Neural cell (in vitro differentiated cells): ENCODE measurements around the gene DENND1A.
"Not testable (repeated sequence)": the region's sequence is repeated elsewhere in the genome, so short reads cannot be mapped to it uniquely, and the experiment has no call there.

Experiments
- CTCF ChIP-seq: fragments of 450-650 bp; IDR thresholded peaks from 2 replicates; pipeline ENCODE4 v1.5.1; 2014; ENCODE audit warnings: antibody characterized with exemption, mild to moderate bottlenecking, moderate library complexity; ENCODE audit not compliant: poor library complexity, severe bottlenecking
- EP300 ChIP-seq: fragments of 450-650 bp; conservative IDR thresholded peaks from 2 replicates; pipeline ENCODE4 v1.6.1; 2014; ENCODE audit warnings: antibody characterized with exemption, mild to moderate bottlenecking, moderate library complexity; ENCODE audit not compliant: poor library complexity, severe bottlenecking
- EZH2 ChIP-seq: fragments of 200-600, 300-800 bp; shearing (Covaris generic), sonication (generic); IDR thresholded peaks from 2 replicates; pipeline ENCODE4 v1.6.1; 2014; ENCODE audit warnings: antibody characterized with exemption, low read length, borderline replicate concordance, mild to moderate bottlenecking; ENCODE audit not compliant: insufficient read depth, poor library complexity, severe bottlenecking
- MXI1 ChIP-seq: fragments of 450-650 bp; conservative IDR thresholded peaks from 2 replicates; pipeline ENCODE4 v1.6.1; 2014; ENCODE audit warnings: antibody characterized with exemption, mild to moderate bottlenecking; ENCODE audit not compliant: poor library complexity, severe bottlenecking
- POLR2AphosphoS5 ChIP-seq: IDR thresholded peaks from 2 replicates; pipeline ENCODE4 v1.6.1; 2012
- SMC3 ChIP-seq: fragments of 450-650 bp; conservative IDR thresholded peaks from 2 replicates; pipeline ENCODE4 v1.6.1; 2014; ENCODE audit warnings: antibody characterized with exemption, mild to moderate bottlenecking, moderate library complexity; ENCODE audit not compliant: poor library complexity
- TAF1 ChIP-seq: IDR thresholded peaks from 2 replicates; pipeline ENCODE4 v1.6.1; 2012; ENCODE audit warnings: low read depth
- TF ChIP-seq, protein P1 (sequence below): IDR thresholded peaks from 2 replicates; pipeline ENCODE4 v1.6.1; 2012; ENCODE audit warnings: borderline replicate concordance

DNA sequence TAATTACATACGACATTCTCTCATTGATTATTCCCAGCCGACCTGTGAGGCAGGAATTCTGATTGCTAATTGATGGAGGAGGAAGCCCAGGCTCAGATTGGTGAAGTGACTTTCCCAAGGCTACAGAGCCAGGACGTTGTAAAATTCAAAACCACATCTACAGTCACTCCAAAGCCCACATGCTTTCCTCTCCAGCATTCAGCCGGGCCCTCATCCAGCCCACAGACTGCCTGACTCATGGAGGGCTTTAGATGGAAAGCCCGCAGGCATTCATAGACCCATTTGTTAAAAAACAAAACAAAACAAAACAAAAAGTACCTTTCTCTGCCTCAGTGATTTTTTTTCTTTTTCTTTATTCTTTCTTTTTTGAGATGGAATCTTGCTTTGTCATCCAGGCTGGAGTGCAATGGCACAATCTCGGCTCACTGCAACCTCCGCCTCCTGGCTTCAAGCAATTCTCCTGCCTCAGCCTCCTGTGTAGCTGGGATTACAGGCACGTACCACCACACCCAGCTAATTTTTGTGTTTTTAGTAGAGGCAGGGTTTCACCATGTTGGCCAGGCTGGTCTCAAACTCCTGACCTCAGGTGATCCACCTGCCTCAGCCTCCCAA, 596.8 kb downstream of the DENND1A start:
- TF ChIP-seq CTCF, TAF1, SMC3, POLR2AphosphoS5, MXI1, EP300, EZH2: not testable (repeated sequence)
- TF ChIP-seq, protein P1, sequence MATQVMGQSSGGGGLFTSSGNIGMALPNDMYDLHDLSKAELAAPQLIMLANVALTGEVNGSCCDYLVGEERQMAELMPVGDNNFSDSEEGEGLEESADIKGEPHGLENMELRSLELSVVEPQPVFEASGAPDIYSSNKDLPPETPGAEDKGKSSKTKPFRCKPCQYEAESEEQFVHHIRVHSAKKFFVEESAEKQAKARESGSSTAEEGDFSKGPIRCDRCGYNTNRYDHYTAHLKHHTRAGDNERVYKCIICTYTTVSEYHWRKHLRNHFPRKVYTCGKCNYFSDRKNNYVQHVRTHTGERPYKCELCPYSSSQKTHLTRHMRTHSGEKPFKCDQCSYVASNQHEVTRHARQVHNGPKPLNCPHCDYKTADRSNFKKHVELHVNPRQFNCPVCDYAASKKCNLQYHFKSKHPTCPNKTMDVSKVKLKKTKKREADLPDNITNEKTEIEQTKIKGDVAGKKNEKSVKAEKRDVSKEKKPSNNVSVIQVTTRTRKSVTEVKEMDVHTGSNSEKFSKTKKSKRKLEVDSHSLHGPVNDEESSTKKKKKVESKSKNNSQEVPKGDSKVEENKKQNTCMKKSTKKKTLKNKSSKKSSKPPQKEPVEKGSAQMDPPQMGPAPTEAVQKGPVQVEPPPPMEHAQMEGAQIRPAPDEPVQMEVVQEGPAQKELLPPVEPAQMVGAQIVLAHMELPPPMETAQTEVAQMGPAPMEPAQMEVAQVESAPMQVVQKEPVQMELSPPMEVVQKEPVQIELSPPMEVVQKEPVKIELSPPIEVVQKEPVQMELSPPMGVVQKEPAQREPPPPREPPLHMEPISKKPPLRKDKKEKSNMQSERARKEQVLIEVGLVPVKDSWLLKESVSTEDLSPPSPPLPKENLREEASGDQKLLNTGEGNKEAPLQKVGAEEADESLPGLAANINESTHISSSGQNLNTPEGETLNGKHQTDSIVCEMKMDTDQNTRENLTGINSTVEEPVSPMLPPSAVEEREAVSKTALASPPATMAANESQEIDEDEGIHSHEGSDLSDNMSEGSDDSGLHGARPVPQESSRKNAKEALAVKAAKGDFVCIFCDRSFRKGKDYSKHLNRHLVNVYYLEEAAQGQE: not testable (repeated sequence)
